Urothelium cell line (cell line): ENCODE results near the gene SAP30.

Source experiments
- DNase-seq: peaks from one replicate; pipeline ENCODE4 v3.0.0; 2011; ENCODE audit warnings: low spot score, mixed read lengths
- FAIRE-seq: peaks from 2 replicates; lab custom pipeline; 2011; peaks lifted over from hg19 to GRCh38; lab: Jason Lieb, UNC

Gene SAP30

GRCh38 chr4:173370477-173371291, at the start of gene SAP30:
TSS of gene SAP30 (plus strand) at chr4:173370954. CDS start at chr4:173371183, 229 bp downstream.
- no peak for FAIRE-seq

GRCh38 chr4:173325007-173325736, 45.6 kb upstream of the SAP30 start:
- DNase-seq (no peak), FAIRE-seq (no peak)

More at GRCh38 chr4:173370477-173371291, at the start of gene SAP30:
- DNase-seq, result peak; percentile 93

- no peak for FAIRE-seq
These were observed 42.4 kb upstream of the SAP30 start for GRCh38 chr4:173328236-173328901.

GRCh38 chr4:173330590-173330989, 40.2 kb upstream of the SAP30 start:
- FAIRE-seq, result no peak

More at GRCh38 chr4:173328236-173328901, 42.4 kb upstream of the SAP30 start:
- DNase-seq, result no peak

GRCh38 chr4:173332021-173332487, 38.7 kb upstream of the SAP30 start:
- no peak for DNase-seq
- FAIRE-seq, result no peak

More at GRCh38 chr4:173330590-173330989, 40.2 kb upstream of the SAP30 start:
- DNase-seq, result no peak

- FAIRE-seq, result no peak
- no peak for DNase-seq
These were observed 37.6 kb upstream of the SAP30 start for GRCh38 chr4:173332963-173333657.

GRCh38 chr4:173333658-173334084, 37.1 kb upstream of the SAP30 start:
- FAIRE-seq (no peak), DNase-seq (peak; percentile 52)

GRCh38 chr4:173334085-173334890, 36.5 kb upstream of the SAP30 start, which contains the start of gene HMGB2:
TSS of gene HMGB2 (minus strand) at chr4:173334358. CDS start at chr4:173333649, 709 bp downstream.
- FAIRE-seq (peak; percentile 71), DNase-seq (peak; percentile 96)

GRCh38 chr4:173334891-173335752, 35.6 kb upstream of the SAP30 start:
- FAIRE-seq (no peak), DNase-seq (peak; percentile 91)

- DNase-seq (no peak), FAIRE-seq (no peak)
These were observed 33.3 kb upstream of the SAP30 start for GRCh38 chr4:173337463-173337862.

GRCh38 chr4:173343832-173344397, 26.8 kb upstream of the SAP30 start:
- no peak for DNase-seq

GRCh38 chr4:173345648-173346047, 25.1 kb upstream of the SAP30 start:
- FAIRE-seq, result no peak
- no peak for DNase-seq

More at GRCh38 chr4:173343832-173344397, 26.8 kb upstream of the SAP30 start:
- FAIRE-seq, result no peak

GRCh38 chr4:173346074-173346473, 24.7 kb upstream of the SAP30 start:
- DNase-seq (peak; percentile 44), FAIRE-seq (no peak)

- no peak for DNase-seq
- no peak for FAIRE-seq
These were observed 23.3 kb upstream of the SAP30 start for GRCh38 chr4:173347467-173347866.

- FAIRE-seq (no peak), DNase-seq (no peak)
These were observed 12.8 kb upstream of the SAP30 start for GRCh38 chr4:173357939-173358338.

- FAIRE-seq (no peak), DNase-seq (no peak)
These were observed 10.1 kb upstream of the SAP30 start for GRCh38 chr4:173360587-173361221.

- FAIRE-seq (no peak), DNase-seq (no peak)
These were observed 8.1 kb upstream of the SAP30 start for GRCh38 chr4:173362666-173363065.
